ENCODE results near the gene NAGLU. TPM values are rescaled to one million over a fixed set of nuclear protein-coding genes. Genes with fewer than 3 reads are reported as not detected.

NAGLU gene
- total and polyA plus RNA-seq, 2 of the 13 experiments (the other 11 are each of a cell fraction or from before 2014, with no cell fraction given), result 28.2 to 40.1 TPM

DNA sequence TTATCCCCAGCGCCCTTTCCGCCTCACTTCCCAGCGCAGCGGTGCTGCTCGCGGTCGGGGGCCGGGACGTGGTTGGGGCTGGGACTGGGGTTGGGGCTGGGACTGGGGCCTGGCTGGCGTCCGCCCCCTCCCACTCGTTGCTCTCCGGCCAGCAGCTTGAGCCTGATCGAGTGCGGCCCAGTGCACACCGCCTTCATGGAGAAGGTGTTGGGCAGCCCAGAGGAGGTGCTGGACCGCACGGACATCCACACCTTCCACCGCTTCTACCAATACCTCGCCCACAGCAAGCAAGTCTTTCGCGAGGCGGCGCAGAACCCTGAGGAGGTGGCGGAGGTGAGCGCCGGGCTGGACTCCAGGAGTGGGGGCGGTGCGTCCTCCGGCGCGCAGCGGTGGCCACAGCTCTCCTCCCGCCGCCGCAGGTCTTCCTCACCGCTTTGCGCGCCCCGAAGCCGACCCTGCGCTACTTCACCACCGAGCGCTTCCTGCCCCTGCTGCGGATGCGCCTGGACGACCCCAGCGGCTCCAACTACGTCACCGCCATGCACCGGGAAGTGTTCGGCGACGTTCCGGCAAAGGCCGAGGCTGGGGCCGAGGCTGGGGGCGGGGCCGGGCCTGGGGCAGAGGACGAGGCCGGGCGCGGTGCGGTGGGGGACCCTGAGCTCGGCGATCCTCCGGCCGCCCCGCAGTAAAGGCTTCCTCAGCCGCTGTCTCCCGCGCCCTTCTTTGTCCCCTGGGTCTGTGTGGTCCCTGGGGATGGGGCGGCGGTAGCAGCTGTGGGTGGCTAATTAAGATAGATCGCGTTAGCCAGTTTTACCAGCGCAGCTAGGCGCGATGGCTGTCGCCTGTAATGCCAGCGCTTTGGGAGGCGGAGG, 18.4 kb downstream of the NAGLU start (continued):
- TF ChIP-seq, protein P1, sequence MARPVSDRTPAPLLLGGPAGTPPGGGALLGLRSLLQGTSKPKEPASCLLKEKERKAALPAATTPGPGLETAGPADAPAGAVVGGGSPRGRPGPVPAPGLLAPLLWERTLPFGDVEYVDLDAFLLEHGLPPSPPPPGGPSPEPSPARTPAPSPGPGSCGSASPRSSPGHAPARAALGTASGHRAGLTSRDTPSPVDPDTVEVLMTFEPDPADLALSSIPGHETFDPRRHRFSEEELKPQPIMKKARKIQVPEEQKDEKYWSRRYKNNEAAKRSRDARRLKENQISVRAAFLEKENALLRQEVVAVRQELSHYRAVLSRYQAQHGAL (CRISPR knock-in tag; IDR thresholded peaks at IDR 0.05; ENCODE audit: not compliant biosample characterization), result peak; percentile 88
- TF ChIP-seq CENPX (CRISPR knock-in tag; IDR thresholded peaks at IDR 0.05), result no peak
- no peak for TF ChIP-seq ZNF317 (CRISPR knock-in tag; IDR thresholded peaks at IDR 0.05)
- TF ChIP-seq, protein P2, sequence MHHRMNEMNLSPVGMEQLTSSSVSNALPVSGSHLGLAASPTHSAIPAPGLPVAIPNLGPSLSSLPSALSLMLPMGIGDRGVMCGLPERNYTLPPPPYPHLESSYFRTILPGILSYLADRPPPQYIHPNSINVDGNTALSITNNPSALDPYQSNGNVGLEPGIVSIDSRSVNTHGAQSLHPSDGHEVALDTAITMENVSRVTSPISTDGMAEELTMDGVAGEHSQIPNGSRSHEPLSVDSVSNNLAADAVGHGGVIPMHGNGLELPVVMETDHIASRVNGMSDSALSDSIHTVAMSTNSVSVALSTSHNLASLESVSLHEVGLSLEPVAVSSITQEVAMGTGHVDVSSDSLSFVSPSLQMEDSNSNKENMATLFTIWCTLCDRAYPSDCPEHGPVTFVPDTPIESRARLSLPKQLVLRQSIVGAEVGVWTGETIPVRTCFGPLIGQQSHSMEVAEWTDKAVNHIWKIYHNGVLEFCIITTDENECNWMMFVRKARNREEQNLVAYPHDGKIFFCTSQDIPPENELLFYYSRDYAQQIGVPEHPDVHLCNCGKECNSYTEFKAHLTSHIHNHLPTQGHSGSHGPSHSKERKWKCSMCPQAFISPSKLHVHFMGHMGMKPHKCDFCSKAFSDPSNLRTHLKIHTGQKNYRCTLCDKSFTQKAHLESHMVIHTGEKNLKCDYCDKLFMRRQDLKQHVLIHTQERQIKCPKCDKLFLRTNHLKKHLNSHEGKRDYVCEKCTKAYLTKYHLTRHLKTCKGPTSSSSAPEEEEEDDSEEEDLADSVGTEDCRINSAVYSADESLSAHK (CRISPR knock-in tag; IDR thresholded peaks at IDR 0.05; ENCODE audit: borderline replicate concordance), result no peak; the same call in 1 of the 2 replicates
- no peak for TF ChIP-seq HOXA7 (CRISPR knock-in tag; IDR thresholded peaks at IDR 0.05)
- TF ChIP-seq, protein P3, sequence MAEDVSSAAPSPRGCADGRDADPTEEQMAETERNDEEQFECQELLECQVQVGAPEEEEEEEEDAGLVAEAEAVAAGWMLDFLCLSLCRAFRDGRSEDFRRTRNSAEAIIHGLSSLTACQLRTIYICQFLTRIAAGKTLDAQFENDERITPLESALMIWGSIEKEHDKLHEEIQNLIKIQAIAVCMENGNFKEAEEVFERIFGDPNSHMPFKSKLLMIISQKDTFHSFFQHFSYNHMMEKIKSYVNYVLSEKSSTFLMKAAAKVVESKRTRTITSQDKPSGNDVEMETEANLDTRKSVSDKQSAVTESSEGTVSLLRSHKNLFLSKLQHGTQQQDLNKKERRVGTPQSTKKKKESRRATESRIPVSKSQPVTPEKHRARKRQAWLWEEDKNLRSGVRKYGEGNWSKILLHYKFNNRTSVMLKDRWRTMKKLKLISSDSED (CRISPR knock-in tag; IDR thresholded peaks at IDR 0.05), result no peak
- TF ChIP-seq NR1H2 (CRISPR knock-in tag; IDR thresholded peaks at IDR 0.05; ENCODE audit: borderline replicate concordance, low read depth), result 0 out of 2 replicates have a peak, but pooled peaks have one; percentile 54
- peak; percentile 98 for TF ChIP-seq NAIF1 (CRISPR knock-in tag; IDR thresholded peaks at IDR 0.05; ENCODE audit: borderline replicate concordance)
- TF ChIP-seq ZNF232 (CRISPR knock-in tag; IDR thresholded peaks at IDR 0.05; ENCODE audit: borderline replicate concordance), result 0 out of 2 replicates have a peak, but pooled peaks have one; percentile 53
- TF ChIP-seq, protein P4, sequence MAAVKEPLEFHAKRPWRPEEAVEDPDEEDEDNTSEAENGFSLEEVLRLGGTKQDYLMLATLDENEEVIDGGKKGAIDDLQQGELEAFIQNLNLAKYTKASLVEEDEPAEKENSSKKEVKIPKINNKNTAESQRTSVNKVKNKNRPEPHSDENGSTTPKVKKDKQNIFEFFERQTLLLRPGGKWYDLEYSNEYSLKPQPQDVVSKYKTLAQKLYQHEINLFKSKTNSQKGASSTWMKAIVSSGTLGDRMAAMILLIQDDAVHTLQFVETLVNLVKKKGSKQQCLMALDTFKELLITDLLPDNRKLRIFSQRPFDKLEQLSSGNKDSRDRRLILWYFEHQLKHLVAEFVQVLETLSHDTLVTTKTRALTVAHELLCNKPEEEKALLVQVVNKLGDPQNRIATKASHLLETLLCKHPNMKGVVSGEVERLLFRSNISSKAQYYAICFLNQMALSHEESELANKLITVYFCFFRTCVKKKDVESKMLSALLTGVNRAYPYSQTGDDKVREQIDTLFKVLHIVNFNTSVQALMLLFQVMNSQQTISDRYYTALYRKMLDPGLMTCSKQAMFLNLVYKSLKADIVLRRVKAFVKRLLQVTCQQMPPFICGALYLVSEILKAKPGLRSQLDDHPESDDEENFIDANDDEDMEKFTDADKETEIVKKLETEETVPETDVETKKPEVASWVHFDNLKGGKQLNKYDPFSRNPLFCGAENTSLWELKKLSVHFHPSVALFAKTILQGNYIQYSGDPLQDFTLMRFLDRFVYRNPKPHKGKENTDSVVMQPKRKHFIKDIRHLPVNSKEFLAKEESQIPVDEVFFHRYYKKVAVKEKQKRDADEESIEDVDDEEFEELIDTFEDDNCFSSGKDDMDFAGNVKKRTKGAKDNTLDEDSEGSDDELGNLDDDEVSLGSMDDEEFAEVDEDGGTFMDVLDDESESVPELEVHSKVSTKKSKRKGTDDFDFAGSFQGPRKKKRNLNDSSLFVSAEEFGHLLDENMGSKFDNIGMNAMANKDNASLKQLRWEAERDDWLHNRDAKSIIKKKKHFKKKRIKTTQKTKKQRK (IDR thresholded peaks at IDR 0.05; ENCODE audit: low read length), result no peak
- peak; percentile 92 for TF ChIP-seq ZNF605 (CRISPR knock-in tag; IDR thresholded peaks at IDR 0.05)
- TF ChIP-seq ATRX (CRISPR knock-in tag; IDR thresholded peaks at IDR 0.05; ENCODE audit: borderline replicate concordance), result no peak
- TF ChIP-seq SALL2 (CRISPR knock-in tag; IDR thresholded peaks at IDR 0.05), result peak; percentile 94
- TF ChIP-seq MED13 (CRISPR knock-in tag; IDR thresholded peaks at IDR 0.05), result peak; percentile 77; the same call in 1 of the 2 replicates
- TF ChIP-seq ZNF775 (CRISPR knock-in tag; IDR thresholded peaks at IDR 0.05; ENCODE audit: borderline replicate concordance), result peak; percentile 31; the same call in 1 of the 2 replicates
- no peak for TF ChIP-seq ZNF570 (CRISPR knock-in tag; IDR thresholded peaks at IDR 0.05; ENCODE audit: borderline replicate concordance)
- TF ChIP-seq, protein P5, sequence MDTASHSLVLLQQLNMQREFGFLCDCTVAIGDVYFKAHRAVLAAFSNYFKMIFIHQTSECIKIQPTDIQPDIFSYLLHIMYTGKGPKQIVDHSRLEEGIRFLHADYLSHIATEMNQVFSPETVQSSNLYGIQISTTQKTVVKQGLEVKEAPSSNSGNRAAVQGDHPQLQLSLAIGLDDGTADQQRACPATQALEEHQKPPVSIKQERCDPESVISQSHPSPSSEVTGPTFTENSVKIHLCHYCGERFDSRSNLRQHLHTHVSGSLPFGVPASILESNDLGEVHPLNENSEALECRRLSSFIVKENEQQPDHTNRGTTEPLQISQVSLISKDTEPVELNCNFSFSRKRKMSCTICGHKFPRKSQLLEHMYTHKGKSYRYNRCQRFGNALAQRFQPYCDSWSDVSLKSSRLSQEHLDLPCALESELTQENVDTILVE (CRISPR knock-in tag; IDR thresholded peaks at IDR 0.05), result peak; percentile 88; the same call in 1 of the 2 replicates
- TF ChIP-seq RXRA (CRISPR knock-in tag; IDR thresholded peaks at IDR 0.05), result peak; percentile 80
- TF ChIP-seq ZFP62 (CRISPR knock-in tag; IDR thresholded peaks at IDR 0.05), result no peak

All from HepG2 (cell line).